Natural killer cell (primary cell): ENCODE measurements around the gene CGREF1. TPM values are rescaled to one million over a fixed set of nuclear protein-coding genes. Genes with fewer than 3 reads are reported as not detected.

ENCODE experiments used
- ATAC-seq, 3 donors: fragments of 150-1000 bp in 2 of 3; fragments of 200-7000 bp in 1 of 3; cut with Tn5 transposase; 1 replicate in 1 of 3; 2 replicates in 2 of 3; pipeline ENCODE4 v1.10.0; 2021; ENCODE audit warnings: mild to moderate bottlenecking in 2 of 3, moderate library complexity in 2 of 3
- DNase-seq, 2 donors: peaks; one replicate each; pipeline versions ENCODE4 v3.0.0 to v3.0.0-alpha.2; 2013 to 2021; ENCODE audit warnings: mixed read lengths in 1 of 2
- H3K27ac ChIP-seq: one replicate; pipeline ENCODE4 v1.5.1; 2013; ENCODE audit warnings: mild to moderate bottlenecking, low read length
- H3K27me3 ChIP-seq: one replicate; pipeline ENCODE4 v1.6.1; 2013; ENCODE audit warnings: low read length; ENCODE audit not compliant: control insufficient read depth, insufficient read depth
- H3K36me3 ChIP-seq: one replicate; pipeline ENCODE4 v1.6.1; 2013; ENCODE audit warnings: low read length; ENCODE audit not compliant: control insufficient read depth, insufficient read depth
- H3K4me1 ChIP-seq: one replicate; pipeline ENCODE4 v1.6.1; 2013; ENCODE audit warnings: low read length; ENCODE audit not compliant: control insufficient read depth, insufficient read depth
- H3K4me3 ChIP-seq: one replicate; pipeline ENCODE4 v1.5.1; 2013; ENCODE audit warnings: low read length
- H3K9me3 ChIP-seq: one replicate; pipeline ENCODE4 v1.6.1; 2013; ENCODE audit warnings: low read length; ENCODE audit not compliant: control insufficient read depth, insufficient read depth
- H3K27ac Mint-ChIP-seq, 2 donors: one replicate each; pipeline ENCODE4 v1.8.0; 2022; ENCODE audit warnings: mild to moderate bottlenecking in 2 of 2, mixed read lengths in 2 of 2, moderate library complexity in 1 of 2
- H3K27me3 Mint-ChIP-seq, 2 donors: one replicate each; pipeline ENCODE4 v1.8.0; 2022; ENCODE audit warnings: low read depth in 2 of 2, mixed read lengths in 2 of 2
- H3K36me3 Mint-ChIP-seq: one replicate; pipeline ENCODE4 v1.8.0; 2022; ENCODE audit warnings: mixed read lengths
- H3K4me1 Mint-ChIP-seq, 2 donors: one replicate each; pipeline ENCODE4 v1.8.0; 2022; ENCODE audit warnings: mixed read lengths in 2 of 2
- H3K4me3 Mint-ChIP-seq: one replicate; pipeline ENCODE4 v1.8.0; 2022; ENCODE audit warnings: mild to moderate bottlenecking, moderate library complexity, mixed read lengths
- H3K9me3 Mint-ChIP-seq, 2 donors: one replicate each; pipeline ENCODE4 v1.8.0; 2022; ENCODE audit warnings: mixed read lengths in 2 of 2
- CTCF ChIP-seq: fragments of 200-600 bp; IDR thresholded peaks from one replicate; pipeline ENCODE4 v1.8.0; 2022; ENCODE audit warnings: antibody characterized with exemption
- WGBS: methylation state at CpG from one replicate; pipeline ENCODE4 v1.1.7; 2013; ENCODE audit warnings: missing lambda C conversion rate; ENCODE audit not compliant: insufficient coverage; 5-methylcytosine and 5-hydroxymethylcytosine counted together
- intact Hi-C: fragments of 100-400 bp; cut with micrococcal nuclease; formaldehyde crosslinking; loops from one replicate; pipeline ENCODE4 v1.14.2; 2022
- total RNA-seq, 4 donors: library from RNA; stranded (reverse); fragments of 120-200 nt in 1 of 4; gene quantifications; one replicate each; pipeline versions ENCODE4 v1.2.3 to v1.2.4, GENCODE V29; 2013 to 2022

CGREF1 gene
- total RNA-seq, 3 donors from 2014 or later (not counting 1 experiment from before 2014, with no cell fraction given) = not detected

GRCh38 chr2:27074738-27075565 is 44.0 kb downstream of the CGREF1 start:
- peak in 1 of 3 donors; percentile 10 for ATAC-seq
- Mint-ChIP-seq H3K9me3 (no peaks in the 10 kb centered on the region), H3K27me3 (no peaks in the 10 kb centered on the region), H3K4me1 (peaks cover 37 to 57% of the 10 kb centered on the region in 2 donors), H3K36me3 (no peaks in the 10 kb centered on the region), H3K27ac (peak overlapping the region; percentile 79 to 86), H3K4me3 (peak overlapping the region; percentile 60)
- Histone ChIP-seq H3K4me1 (peaks cover 43% of the 10 kb centered on the region), H3K36me3 (peaks cover 2% of the 10 kb centered on the region), H3K27me3 (no peaks in the 10 kb centered on the region), H3K4me3 (no peak overlapping the region), H3K27ac (peak overlapping the region; percentile 47), H3K9me3 (no peaks in the 10 kb centered on the region)
- no peak for TF ChIP-seq CTCF
- intact Hi-C loops = no loop called here
- WGBS = 23% methylated on average over 4 of the region's 4 CpGs
- peak; percentile 48 to 83 for DNase-seq

- peaks cover 12% of the 10 kb centered on the region for H3K36me3 ChIP-seq
- ATAC-seq (no peak), DNase-seq (no peak)
- TF ChIP-seq CTCF = no peak
- H3K4me1 ChIP-seq = peaks cover 49% of the 10 kb centered on the region
- H3K9me3 Mint-ChIP-seq = no peaks in the 10 kb centered on the region
- 80% methylated on average over 2 of the region's 2 CpGs for WGBS
- no peaks in the 10 kb centered on the region for H3K27me3 Mint-ChIP-seq
- no peak overlapping the region for H3K27ac ChIP-seq
- H3K4me1 Mint-ChIP-seq = peaks cover 48 to 68% of the 10 kb centered on the region in 2 donors
- no peak overlapping the region for H3K4me3 Mint-ChIP-seq
- no peaks in the 10 kb centered on the region for H3K36me3 Mint-ChIP-seq
- H3K27me3 ChIP-seq = no peaks in the 10 kb centered on the region
- intact Hi-C loops = no loop called here
- H3K9me3 ChIP-seq = no peaks in the 10 kb centered on the region
- no peak overlapping the region for H3K4me3 ChIP-seq
- H3K27ac Mint-ChIP-seq = peak overlapping the region; percentile 56 to 86
Measured at GRCh38 chr2:27073782-27074181, 45.1 kb downstream of the CGREF1 start.

- H3K4me1 ChIP-seq = peaks cover 49% of the 10 kb centered on the region
- no peaks in the 10 kb centered on the region for H3K27me3 ChIP-seq
- H3K9me3 ChIP-seq = no peaks in the 10 kb centered on the region
- no peak for ATAC-seq
- Mint-ChIP-seq H3K27me3 (no peaks in the 10 kb centered on the region), H3K36me3 (no peaks in the 10 kb centered on the region), H3K4me1 (peaks cover 49 to 74% of the 10 kb centered on the region in 2 donors), H3K4me3 (peak overlapping the region; percentile 78), H3K9me3 (no peaks in the 10 kb centered on the region), H3K27ac (peak overlapping the region; percentile 64 to 90)
- H3K36me3 ChIP-seq = peaks cover 19% of the 10 kb centered on the region
- intact Hi-C loops = no loop called here
- 100% methylated on average over 3 of the region's 5 CpGs for WGBS
- DNase-seq = no peak
- no peak for TF ChIP-seq CTCF
- H3K27ac ChIP-seq = no peak overlapping the region
- H3K4me3 ChIP-seq = no peak overlapping the region
Measured at GRCh38 chr2:27072920-27073319, 46.0 kb downstream of the CGREF1 start.
